HepG2 (cell line): ENCODE results near the gene SMOC1. TPM values are rescaled to one million over a fixed set of nuclear protein-coding genes. Genes with fewer than 3 reads are reported as not detected.
A peak's percentile ranks its signal among the peaks of the same experiment; 100 is the strongest.

ENCODE experiments used
- ARNT ChIP-seq: fragments of 450-650 bp; IDR thresholded peaks from 2 replicates; pipeline ENCODE4 v1.6.1; 2017
- CSRNP1 ChIP-seq: sonication (generic); formaldehyde crosslinking; IDR thresholded peaks from 2 replicates; pipeline ENCODE4 v1.8.1; 2023; ENCODE audit warnings: mild to moderate bottlenecking, missing genetic modification reagents
- FIP1L1 ChIP-seq: fragments of 200-400 bp; formaldehyde crosslinking; IDR thresholded peaks from 2 replicates; pipeline ENCODE4 v1.6.1; 2018; ENCODE audit warnings: low read depth, mild to moderate bottlenecking, low read length, moderate library complexity, borderline replicate concordance; ENCODE audit not compliant: insufficient read depth
- FOXA3 ChIP-seq: IDR thresholded peaks from 2 replicates; pipeline ENCODE4 v1.6.1; 2016; ENCODE audit warnings: missing genetic modification reagents, missing compliant biosample characterization
- HDAC1 ChIP-seq: sonication (generic); formaldehyde crosslinking; IDR thresholded peaks from 2 replicates; pipeline ENCODE4 v1.5.1; 2020; ENCODE audit warnings: mild to moderate bottlenecking, missing genetic modification reagents
- HMG20B ChIP-seq: conservative IDR thresholded peaks from 2 replicates; pipeline ENCODE4 v1.6.1; 2016; ENCODE audit warnings: missing genetic modification reagents, missing compliant biosample characterization
- HMGXB3 ChIP-seq: sonication (generic); formaldehyde crosslinking; IDR thresholded peaks from 2 replicates; pipeline ENCODE4 v1.4.0; 2020; ENCODE audit warnings: missing genetic modification reagents, borderline replicate concordance
- HOXA9 ChIP-seq: sonication (generic); formaldehyde crosslinking; IDR thresholded peaks from 2 replicates; pipeline ENCODE4 v1.8.1; 2022; ENCODE audit warnings: missing genetic modification reagents, mild to moderate bottlenecking, moderate library complexity, borderline replicate concordance
- IRF2 ChIP-seq: IDR thresholded peaks from 2 replicates; pipeline ENCODE4 v1.6.1; 2018; ENCODE audit warnings: missing genetic modification reagents, missing compliant biosample characterization
- KAT8 ChIP-seq: IDR thresholded peaks from 2 replicates; pipeline ENCODE4 v1.6.1; 2016; ENCODE audit warnings: missing genetic modification reagents, missing compliant biosample characterization
- LRRFIP1 ChIP-seq: sonication (generic); formaldehyde crosslinking; conservative IDR thresholded peaks from 2 replicates; pipeline ENCODE4 v1.4.0; 2020; ENCODE audit warnings: missing genetic modification reagents
- PRMT3 ChIP-seq: sonication (generic); formaldehyde crosslinking; IDR thresholded peaks from 2 replicates; pipeline ENCODE4 v1.8.1; 2022; ENCODE audit warnings: low read depth, mild to moderate bottlenecking, moderate library complexity, missing genetic modification reagents, borderline replicate concordance
- REL ChIP-seq: sonication (generic); formaldehyde crosslinking; conservative IDR thresholded peaks from 2 replicates; pipeline ENCODE4 v1.8.0; 2022; ENCODE audit warnings: mild to moderate bottlenecking, missing genetic modification reagents, moderate library complexity
- SP4 ChIP-seq: sonication (generic); formaldehyde crosslinking; IDR thresholded peaks from 2 replicates; pipeline ENCODE4 v1.8.1; 2023; ENCODE audit warnings: mild to moderate bottlenecking, missing genetic modification reagents
- TEAD2 ChIP-seq: sonication (generic); formaldehyde crosslinking; IDR thresholded peaks from 2 replicates; pipeline ENCODE4 v1.9.0; 2021; ENCODE audit warnings: missing genetic modification reagents
- TEAD3 ChIP-seq: optimal IDR thresholded peaks from 2 replicates; pipeline ENCODE3; 2016; ENCODE audit warnings: borderline replicate concordance
- ZNF512B ChIP-seq: sonication (generic); formaldehyde crosslinking; IDR thresholded peaks from 2 replicates; pipeline ENCODE4 v1.5.1; 2020; ENCODE audit warnings: missing genetic modification reagents, mild to moderate bottlenecking, borderline replicate concordance
- ZNF547 ChIP-seq: sonication (generic); formaldehyde crosslinking; IDR thresholded peaks from 2 replicates; pipeline ENCODE4 v1.5.1; 2020; ENCODE audit warnings: mild to moderate bottlenecking, missing genetic modification reagents
- ZNF552 ChIP-seq: sonication (generic); formaldehyde crosslinking; IDR thresholded peaks from 2 replicates; pipeline ENCODE4 v1.9.0; 2022; ENCODE audit warnings: missing genetic modification reagents, mild to moderate bottlenecking, borderline replicate concordance
- ZSCAN31 ChIP-seq: sonication (generic); formaldehyde crosslinking; IDR thresholded peaks from 2 replicates; pipeline ENCODE4 v1.5.0; 2020; ENCODE audit warnings: low read depth, mild to moderate bottlenecking, missing genetic modification reagents
- polyA plus RNA-seq, 8 experiments: library from polyadenylated mRNA; depleted of rRNA in 3 of 8; stranded (reverse) in 7 of 8; unstranded in 1 of 8; fragments of >200 nt; fragmentation: Illumina TruSeq in 4 of 8; extraction: Trizol in 4 of 8; gene quantifications; 2 replicates each; pipeline versions ENCODE4 v1.2.1 to v1.2.3, GENCODE V29; 2011 to 2016; ENCODE audit warnings: low read depth in 4 of 8, missing spikeins in 1 of 8, mixed read lengths in 1 of 8; ENCODE audit not compliant: insufficient read depth in 1 of 8
- total RNA-seq, 5 experiments: library from RNA; depleted of rRNA; stranded (reverse); fragments of >200 nt; fragmentation: Illumina TruSeq; extraction: Trizol; gene quantifications; 2 replicates each; pipeline ENCODE4 v1.2.3, GENCODE V29; 2016; ENCODE audit warnings: low read depth in 1 of 5

The SMOC1 gene
- total and polyA plus RNA-seq, 2 of the 13 experiments (the other 11 are each of a cell fraction or from before 2014, with no cell fraction given) = 17.8 to 35.6 TPM

DNA sequence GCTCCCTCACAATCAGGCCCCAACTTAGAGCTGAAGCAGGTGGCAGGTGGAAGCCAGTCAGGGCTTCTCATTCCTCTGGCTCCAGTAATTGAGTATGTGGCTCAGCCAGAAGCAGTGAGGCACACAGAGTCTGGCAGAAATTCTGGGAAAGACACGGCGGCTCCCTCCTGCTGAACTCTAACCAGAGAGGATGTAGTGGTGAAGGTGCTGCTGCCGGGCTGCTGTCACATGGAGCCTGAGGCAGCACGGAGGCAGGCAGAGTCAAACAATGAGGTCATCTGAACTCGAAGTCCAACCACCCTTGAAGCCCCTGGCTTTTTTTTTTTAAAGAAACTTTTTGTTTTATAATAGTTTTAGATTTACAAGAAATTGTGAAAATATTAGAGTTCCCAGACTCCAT lies 33.4 kb upstream of the SMOC1 start (continued):
- TF ChIP-seq HMG20B (CRISPR knock-in tag) (no peak), ZNF552 (CRISPR knock-in tag) (no peak), TEAD3 (no peak), ZNF512B (no peak), TEAD2 (CRISPR knock-in tag) (no peak), ZSCAN31 (CRISPR knock-in tag) (0 out of 2 replicates have a peak, but pooled peaks have one; percentile 28), CSRNP1 (no peak), ZNF547 (CRISPR knock-in tag) (no peak), SP4 (no peak), HDAC1 (CRISPR knock-in tag) (peak; percentile 62), PRMT3 (no peak), IRF2 (peak; percentile 62), HMGXB3 (no peak), FOXA3 (CRISPR knock-in tag) (peak; percentile 23; the same call in 1 of the 2 replicates), KAT8 (0 out of 2 replicates have a peak, but pooled peaks have one; percentile 55), HOXA9 (CRISPR knock-in tag) (no peak), LRRFIP1 (CRISPR knock-in tag) (no peak), REL (CRISPR knock-in tag) (no peak), ARNT (no peak), FIP1L1 (no peak)
